GM21367 (cell line): Measurements from ENCODE around the gene ANTXR1.

ENCODE experiments used
- ATAC-seq: cut with Tn5 transposase; IDR thresholded peaks from one replicate; pipeline ENCODE4 v1.9.1; 2021; ENCODE audit not compliant: unreplicated experiment

Gene ANTXR1

GRCh38 chr2:69032336-69032735 is 19.4 kb downstream of the ANTXR1 start:
- ATAC-seq: no peak

- ATAC-seq: no peak
These were observed 20.6 kb downstream of the ANTXR1 start for GRCh38 chr2:69033461-69034095.

GRCh38 chr2:69034122-69034521 is 21.1 kb downstream of the ANTXR1 start:
- no peak for ATAC-seq

- ATAC-seq: no peak
These were observed 21.9 kb downstream of the ANTXR1 start for GRCh38 chr2:69034845-69035244.

- no peak for ATAC-seq
These were observed 23.9 kb downstream of the ANTXR1 start for GRCh38 chr2:69036926-69037325.

GRCh38 chr2:69041214-69041613 is 28.2 kb downstream of the ANTXR1 start:
- ATAC-seq: no peak

GRCh38 chr2:69043736-69044400 is 30.9 kb downstream of the ANTXR1 start:
- ATAC-seq: no peak

- no peak for ATAC-seq
These were observed 33.3 kb downstream of the ANTXR1 start for GRCh38 chr2:69046221-69046662.

GRCh38 chr2:69047625-69048145 is 34.7 kb downstream of the ANTXR1 start:
- ATAC-seq: no peak

GRCh38 chr2:69050802-69051201 is 37.8 kb downstream of the ANTXR1 start:
- ATAC-seq: no peak

GRCh38 chr2:69053416-69053965 is 40.5 kb downstream of the ANTXR1 start:
- ATAC-seq: no peak

GRCh38 chr2:69054431-69054830 is 41.5 kb downstream of the ANTXR1 start:
- peak; percentile 57 for ATAC-seq

GRCh38 chr2:69055688-69056470 is 42.9 kb downstream of the ANTXR1 start:
- ATAC-seq: no peak

- no peak for ATAC-seq
These were observed 44.7 kb downstream of the ANTXR1 start for GRCh38 chr2:69057660-69058059.

- ATAC-seq: no peak
These were observed 46.8 kb downstream of the ANTXR1 start for GRCh38 chr2:69059731-69060290.

GRCh38 chr2:69060938-69061501 is 48.0 kb downstream of the ANTXR1 start:
- no peak for ATAC-seq

- no peak for ATAC-seq
These were observed 48.5 kb downstream of the ANTXR1 start for GRCh38 chr2:69061525-69061924.

GRCh38 chr2:69062307-69062962 is 49.5 kb downstream of the ANTXR1 start:
- ATAC-seq: no peak

GRCh38 chr2:69065735-69066336 is 52.9 kb downstream of the ANTXR1 start:
- no peak for ATAC-seq
